Measurements from ENCODE around the gene ZBTB46.

The ZBTB46 gene

DNA sequence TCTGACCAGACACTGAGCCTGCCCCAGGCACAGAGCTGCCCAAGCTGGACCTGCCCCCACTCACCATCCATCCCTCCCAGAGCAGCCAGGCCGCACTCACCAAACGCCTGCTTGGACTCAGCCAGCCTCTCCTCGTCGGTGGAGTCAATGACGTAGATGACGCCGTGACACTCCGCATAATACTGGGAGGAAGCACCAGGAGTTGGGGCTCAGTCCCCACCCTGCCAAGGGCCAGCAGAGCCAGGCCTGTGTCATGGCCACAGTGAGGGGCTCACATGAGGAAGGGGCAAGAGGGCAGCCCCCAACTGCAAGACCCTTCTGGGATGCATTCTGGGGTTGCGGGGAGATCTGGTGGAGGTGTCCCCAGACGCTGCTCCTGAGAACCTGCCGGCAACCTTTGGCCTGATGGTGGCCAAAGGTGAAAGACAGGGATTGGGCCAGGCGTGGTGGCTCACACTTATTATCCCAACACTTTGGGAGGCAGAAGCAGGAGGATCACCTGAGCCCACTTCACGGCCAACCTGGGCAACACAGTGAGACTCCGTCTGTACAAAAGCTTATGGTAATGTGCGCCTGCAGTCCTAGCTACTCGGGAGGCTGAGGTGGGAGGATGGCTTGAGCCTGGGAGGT is 128.9 kb downstream of the ZBTB46 start:
- DNase-seq, result no peak

DNA sequence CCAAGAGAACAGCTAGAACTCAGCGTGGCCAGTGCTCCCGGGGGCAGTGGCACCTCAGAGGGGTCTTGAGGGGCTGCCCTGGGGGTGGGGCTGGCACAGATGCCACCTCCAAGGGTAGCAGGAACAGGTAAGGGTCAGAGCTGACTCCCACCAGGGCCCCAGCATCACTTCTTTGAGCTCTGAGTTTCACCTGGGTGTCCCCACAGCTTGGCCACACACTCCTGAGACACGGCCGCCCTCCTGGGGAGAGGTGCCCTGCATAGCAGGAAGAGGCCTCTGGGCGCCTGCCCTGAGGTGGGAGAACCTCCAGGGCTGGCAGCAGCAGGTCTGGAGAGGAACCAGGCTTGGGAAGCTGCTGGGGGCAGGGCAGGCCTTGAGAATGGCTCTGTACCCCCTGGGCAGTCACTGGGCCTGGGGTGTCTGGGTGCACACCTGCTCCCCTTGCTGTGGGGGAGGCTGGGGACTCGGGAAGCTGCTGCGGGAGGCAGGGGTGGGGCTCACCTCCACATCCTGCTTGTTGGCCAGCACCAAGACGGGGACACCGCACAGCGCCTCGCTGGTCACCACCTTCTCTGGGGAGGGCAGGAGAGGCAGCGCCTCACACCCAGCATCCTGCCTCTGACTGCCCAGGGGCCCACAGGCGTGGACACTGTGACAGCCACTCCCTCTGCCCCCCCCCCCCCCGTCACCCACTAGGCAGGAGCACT is 129.6 kb downstream of the ZBTB46 start:
- DNase-seq, result no peak

DNA sequence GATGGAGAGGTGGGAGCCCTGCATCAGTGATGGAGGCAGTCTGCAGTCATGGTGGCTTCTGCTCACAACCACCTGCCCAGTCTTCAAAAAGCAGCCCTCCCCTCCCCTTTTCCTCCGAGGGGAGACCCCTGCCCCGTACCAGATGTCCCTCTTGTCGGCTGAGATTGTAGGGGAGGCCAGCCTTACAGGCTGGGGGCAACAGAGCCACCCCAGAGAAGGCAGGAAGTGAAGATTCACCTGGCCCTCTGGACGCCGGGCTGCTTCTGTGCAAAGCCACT is 130.1 kb downstream of the ZBTB46 start:
- DNase-seq, result no peak

DNA sequence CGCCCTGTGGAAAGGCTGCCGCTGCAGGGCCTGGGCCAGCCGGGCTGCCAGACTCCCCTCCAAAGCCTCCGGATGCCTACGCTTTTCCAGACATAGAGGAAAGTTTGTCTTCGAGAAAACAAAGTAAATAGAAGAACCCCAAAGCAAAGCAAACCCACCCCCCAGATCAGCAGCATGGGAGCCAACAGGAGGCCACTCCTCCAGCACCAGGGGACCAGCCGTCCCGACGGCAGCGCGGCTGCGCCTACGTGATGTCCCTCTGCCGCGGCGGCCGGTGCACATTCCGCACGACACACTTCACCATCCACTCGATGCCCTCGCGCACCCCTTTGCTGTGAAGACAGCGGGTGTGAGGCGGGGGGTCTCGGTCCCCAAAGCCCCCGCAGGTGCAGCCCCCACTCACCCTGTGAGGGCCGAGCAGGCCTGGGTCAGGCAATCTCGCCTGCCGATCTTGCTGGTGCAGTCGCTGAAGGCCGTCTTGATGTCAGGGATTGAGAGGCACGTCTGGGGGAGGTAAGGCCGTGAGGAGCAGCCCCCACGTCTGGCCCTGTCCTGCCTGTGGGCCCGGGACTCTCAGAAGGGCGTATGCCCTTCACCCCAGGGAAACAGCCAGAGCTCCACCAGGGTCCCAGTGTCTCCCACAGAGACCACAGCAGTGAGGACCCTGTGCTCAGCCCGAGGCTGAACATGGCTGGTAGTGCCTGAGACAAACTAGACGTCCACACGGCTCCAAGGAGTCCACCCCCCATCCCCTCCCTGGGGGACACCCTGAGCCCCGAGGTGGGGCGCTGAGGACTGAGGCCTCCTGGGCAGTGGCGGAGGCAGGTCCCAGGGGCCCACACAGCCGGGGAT is 130.6 kb downstream of the ZBTB46 start:
- no peak for DNase-seq

DNA sequence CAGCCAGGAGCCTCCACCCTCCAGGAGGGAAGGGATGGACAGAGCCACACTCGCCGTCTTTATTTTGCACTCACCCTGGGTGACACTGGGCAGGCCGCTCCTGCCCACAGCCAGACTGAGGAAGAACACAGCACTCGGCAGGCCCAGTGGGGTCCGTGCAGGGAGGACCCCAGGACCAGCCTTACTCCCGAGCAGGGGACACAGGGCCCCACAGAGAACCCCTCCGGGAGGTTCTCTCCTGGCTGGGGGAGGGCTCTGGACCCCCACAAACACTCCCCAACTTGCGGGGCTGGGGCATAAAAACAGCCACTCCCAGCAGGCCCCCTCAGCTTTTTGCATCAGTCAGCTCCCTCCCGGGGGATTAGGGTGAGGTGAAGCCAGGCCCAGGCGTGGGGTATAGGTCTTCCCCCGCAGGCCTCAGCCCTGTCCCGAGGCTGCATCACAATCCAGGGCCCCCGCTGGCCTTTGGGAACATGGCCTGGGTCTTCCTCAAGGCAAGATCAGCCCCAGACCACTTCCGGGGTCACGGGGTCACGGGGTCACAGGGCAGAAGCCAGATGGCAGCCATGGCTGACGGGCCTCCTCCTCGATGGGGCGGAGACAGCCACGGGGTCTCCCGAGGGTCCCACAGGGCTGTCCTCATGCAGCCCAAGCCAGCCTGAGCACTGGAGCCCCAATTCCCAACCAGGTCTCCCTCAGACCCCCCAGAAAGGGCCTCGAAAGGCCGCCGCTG is 131.4 kb downstream of the ZBTB46 start:
- no peak for DNase-seq

DNA sequence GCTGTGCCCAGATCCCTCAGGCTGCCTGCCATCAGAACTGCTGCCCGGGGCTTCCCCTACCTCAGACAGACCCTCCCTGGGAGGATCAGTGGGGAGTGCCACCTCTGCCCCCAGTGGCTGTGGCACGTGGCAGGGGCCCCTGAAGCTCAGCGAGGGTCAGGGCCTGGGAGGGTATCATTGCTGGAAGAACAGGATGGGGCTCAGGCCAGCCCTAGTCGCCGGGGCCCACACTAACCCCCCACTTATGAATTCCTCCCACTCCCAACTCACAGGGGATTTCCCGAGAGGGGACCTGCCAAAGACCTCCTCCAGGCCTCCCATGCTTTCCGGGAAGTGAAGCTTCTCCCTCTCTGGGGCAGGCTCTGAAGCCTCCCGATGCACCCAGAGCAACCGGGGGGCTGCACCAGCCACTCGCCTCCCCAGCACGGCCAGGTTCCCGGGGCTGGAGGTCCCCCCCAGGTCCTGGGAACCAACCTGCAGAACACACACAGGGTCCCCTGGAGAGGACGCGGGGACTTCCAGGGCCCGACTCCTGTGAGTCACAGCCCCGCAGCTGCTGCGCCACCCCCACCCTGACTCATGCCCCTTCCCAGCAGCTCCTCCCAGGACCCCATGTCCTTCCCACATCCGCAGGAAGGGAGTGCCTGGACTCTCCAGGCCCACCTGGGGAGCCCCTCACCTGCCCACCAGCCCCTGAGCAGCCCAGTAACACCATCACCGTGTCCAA is 132.2 kb downstream of the ZBTB46 start:
- DNase-seq, result peak; percentile 64

DNA sequence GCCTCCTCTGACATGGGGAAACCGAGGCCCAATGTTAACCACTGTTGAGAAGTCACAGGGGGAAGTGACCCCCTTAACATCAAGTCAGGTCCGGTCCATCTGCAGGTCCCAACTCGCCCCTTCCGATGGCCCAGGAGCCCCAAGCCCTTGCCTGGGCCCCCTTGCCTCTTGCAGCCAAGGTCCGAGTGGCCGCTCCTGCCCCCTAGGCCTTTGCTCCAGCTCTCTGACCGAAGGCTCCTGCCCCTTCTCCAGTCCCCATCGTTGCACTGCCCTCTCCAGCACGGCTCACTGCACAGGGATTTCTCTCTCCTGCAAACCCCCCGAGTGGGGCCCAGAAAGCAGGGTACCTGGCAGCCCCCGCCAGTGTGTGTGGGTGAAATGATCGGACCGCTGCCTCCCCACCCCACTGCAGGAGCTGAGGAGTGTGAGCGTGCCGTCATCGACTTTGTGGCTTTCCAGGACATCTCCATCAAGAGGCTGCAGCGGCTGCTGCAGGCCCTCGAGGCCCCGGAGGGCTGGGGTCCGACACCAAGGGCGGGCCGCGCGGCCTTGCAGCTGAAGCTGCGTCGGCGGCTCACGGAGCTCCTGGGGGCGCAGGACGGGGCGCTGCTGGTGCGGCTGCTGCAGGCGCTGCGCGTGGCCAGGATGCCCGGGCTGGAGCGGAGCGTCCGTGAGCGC is 133.1 kb downstream of the ZBTB46 start:
- DNase-seq, result no peak

DNA sequence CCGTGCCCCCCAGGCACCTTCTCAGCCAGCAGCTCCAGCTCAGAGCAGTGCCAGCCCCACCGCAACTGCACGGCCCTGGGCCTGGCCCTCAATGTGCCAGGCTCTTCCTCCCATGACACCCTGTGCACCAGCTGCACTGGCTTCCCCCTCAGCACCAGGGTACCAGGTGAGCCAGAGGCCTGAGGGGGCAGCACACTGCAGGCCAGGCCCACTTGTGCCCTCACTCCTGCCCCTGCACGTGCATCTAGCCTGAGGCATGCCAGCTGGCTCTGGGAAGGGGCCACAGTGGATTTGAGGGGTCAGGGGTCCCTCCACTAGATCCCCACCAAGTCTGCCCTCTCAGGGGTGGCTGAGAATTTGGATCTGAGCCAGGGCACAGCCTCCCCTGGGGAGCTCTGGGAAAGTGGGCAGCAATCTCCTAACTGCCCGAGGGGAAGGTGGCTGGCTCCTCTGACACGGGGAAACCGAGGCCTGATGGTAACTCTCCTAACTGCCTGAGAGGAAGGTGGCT is 133.7 kb downstream of the ZBTB46 start:
- no peak for DNase-seq

DNA sequence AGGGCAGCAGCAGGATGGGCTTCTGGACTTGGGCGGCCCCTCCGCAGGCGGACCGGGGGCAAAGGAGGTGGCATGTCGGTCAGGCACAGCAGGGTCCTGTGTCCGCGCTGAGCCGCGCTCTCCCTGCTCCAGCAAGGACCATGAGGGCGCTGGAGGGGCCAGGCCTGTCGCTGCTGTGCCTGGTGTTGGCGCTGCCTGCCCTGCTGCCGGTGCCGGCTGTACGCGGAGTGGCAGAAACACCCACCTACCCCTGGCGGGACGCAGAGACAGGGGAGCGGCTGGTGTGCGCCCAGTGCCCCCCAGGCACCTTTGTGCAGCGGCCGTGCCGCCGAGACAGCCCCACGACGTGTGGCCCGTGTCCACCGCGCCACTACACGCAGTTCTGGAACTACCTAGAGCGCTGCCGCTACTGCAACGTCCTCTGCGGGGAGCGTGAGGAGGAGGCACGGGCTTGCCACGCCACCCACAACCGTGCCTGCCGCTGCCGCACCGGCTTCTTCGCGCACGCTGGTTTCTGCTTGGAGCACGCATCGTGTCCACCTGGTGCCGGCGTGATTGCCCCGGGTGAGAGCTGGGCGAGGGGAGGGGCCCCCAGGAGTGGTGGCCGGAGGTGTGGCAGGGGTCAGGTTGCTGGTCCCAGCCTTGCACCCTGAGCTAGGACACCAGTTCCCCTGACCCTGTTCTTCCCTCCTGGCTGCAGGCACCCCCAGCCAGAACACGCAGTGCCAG is 134.3 kb downstream of the ZBTB46 start, which contains the start of gene TNFRSF6B:
TNFRSF6B (plus strand) TSS at position 25 of the 729 bp plus-strand sequence; CDS start at position 141, 116 bp downstream.
- DNase-seq, result peak; percentile 36

DNA sequence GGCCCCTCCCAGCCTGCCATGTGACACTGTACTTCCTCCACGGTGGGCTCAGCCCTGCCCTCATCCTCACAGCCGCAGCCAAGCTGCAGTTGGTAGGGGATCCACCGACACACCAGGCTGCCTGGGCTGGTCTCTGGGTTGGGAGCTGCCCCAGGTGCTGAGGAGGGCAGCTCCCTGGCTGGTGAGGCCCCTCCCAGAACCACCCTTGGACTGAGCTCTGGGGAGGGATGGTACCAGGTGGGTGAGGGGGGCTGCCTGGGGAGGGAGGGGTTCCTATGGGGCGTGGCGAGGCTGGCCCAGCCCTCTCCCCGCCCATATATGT is 134.8 kb downstream of the ZBTB46 start:
- DNase-seq, result no peak

DNA sequence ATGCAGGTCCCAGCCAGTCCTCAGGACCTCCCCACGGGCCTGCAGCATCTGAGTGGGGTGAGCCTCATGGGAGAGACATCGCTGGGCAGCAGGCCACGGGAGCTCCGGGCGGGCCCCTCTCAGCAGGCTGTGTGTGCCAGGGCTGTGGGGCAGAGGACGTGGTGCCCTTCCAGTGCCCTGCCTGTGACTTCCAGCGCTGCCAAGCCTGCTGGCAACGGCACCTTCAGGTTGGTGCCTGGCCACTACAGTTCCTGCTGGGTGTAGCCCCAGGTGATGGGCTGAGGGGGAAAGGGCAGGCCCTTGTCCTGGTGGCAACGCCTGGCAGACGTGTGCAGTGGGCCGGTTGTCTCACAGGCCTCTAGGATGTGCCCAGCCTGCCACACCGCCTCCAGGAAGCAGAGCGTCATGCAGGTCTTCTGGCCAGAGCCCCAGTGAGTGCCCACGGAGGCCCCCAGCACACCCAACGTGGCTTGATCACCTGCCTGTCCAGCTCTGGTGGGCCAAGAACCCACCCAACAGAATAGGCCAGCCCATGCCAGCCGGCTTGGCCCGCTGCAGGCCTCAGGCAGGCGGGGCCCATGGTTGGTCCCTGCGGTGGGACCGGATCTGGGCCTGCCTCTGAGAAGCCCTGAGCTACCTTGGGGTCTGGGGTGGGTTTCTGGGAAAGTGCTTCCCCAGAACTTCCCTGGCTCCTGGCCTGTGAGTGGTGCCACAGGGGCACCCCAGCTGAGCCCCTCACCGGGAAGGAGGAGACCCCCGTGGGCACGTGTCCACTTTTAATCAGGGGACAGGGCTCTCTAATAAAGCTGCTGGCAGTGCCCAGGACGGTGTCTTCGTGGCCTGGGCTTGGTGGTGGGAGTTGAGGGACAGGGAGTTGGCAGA is 135.4 kb downstream of the ZBTB46 start:
- DNase-seq, result no peak

DNA sequence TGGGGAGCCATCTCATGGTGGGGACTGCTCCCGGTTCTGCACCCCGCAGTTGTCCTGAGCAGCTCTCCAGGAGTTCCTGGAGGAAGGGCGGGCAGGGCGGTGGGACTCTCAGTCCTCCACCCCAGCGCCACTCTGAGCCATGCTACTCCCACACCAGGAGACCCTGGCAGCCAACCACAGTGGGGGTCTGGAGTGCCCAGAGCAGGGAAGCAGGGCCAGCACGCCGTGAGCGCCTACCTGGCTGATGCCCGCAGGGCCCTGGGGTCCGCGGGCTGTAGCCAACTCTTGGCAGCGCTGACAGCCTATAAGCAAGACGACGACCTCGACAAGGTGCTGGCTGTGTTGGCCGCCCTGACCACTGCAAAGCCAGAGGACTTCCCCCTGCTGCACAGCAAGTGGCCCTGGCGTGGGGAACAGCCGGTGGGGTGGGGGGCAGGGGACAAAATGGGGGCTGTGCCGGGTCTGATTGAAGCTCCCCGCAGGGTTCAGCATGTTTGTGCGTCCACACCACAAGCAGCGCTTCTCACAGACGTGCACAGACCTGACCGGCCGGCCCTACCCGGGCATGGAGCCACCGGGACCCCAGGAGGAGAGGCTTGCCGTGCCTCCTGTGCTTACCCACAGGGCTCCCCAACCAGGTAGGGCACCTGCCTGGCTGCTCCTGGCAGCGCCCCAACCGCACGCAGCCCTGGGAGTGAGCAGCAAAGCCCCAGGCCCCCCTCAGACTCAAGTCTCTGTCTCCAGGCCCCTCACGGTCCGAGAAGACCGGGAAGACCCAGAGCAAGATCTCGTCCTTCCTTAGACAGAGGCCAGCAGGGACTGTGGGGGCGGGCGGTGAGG is 136.3 kb downstream of the ZBTB46 start:
- DNase-seq, result no peak

DNA sequence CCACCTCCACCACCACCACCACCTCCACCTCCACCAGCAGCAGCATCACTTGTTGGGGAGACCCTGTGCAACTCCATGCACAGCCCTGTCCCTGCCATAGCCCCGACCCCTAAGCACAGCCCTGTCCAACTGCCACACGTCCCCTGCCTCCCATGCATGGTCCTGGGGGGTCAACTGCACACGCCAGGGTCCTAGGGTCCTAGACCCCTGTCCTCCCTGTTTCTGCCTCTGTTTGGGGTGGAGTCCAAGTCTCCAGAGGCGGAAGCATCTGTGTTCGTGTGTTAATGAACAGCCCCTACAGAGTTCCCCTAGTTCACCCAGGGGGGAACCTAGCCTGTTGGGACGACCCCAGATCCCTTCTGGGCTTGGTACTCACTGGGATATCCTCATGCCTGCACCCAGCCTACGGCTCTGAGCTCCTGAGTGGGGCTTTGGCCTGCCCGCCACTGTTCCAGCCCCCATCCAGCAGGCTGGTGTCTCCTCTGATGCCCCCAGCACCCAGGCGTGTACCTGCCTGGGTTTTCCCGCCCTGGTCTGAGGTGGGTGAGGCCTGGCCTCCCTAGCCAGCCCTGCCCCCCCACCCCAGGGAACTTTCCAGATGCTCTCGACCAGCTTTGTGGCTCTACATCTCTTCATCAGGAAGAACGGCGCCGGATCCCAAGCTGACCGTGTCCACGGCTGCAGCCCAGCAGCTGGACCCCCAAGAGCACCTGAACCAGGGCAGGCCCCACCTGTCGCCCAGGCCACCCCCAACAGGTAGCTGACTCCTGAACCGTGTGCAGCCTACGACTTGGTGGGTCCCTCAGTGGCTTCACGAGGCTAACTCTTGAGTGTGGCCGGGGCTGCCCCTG is 137.1 kb downstream of the ZBTB46 start:
- no peak for DNase-seq

Measured in stimulated activated CD4-positive, alpha-beta T cell treated with anti-CD3 and anti-CD28 coated beads, Interleukin-4, amount 100 ng/mL, for 1 hour (primary cell).